CD8-positive, alpha-beta memory T cell (primary cell): ENCODE measurements around the gene MMS22L. TPM values are rescaled to one million over a fixed set of nuclear protein-coding genes. Genes with fewer than 3 reads are reported as not detected.
A peak's percentile ranks its signal among the peaks of the same experiment; 100 is the strongest.

Source experiments
- CTCF ChIA-PET: fragments of 350-600 bp; sonication (Branson Sonifier 250); formaldehyde crosslinking; loops from one replicate; lab custom pipeline; 2021; ENCODE audit warnings: antibody characterized with exemption; lab: Charles Lee
- POLR2A ChIA-PET: fragments of 350-600 bp; sonication (Branson Sonifier 250); formaldehyde crosslinking; loops from one replicate; lab custom pipeline; 2021; ENCODE audit warnings: antibody characterized with exemption; lab: Charles Lee
- DNase-seq, 5 donors: peaks; one replicate each; pipeline versions ENCODE4 v3.0.0 to v3.0.0-alpha.2; 2020 to 2022; ENCODE audit warnings: mixed read lengths in 1 of 5
- H3K27ac ChIP-seq: one replicate; pipeline ENCODE4 v1.7.0; 2013; ENCODE audit warnings: low read depth, mild to moderate bottlenecking, low read length, moderate library complexity
- H3K27me3 ChIP-seq: 2 replicates; pipeline ENCODE4 v1.7.0; 2013; ENCODE audit warnings: low read length, mild to moderate bottlenecking; ENCODE audit not compliant: insufficient read depth, poor library complexity, severe bottlenecking
- H3K36me3 ChIP-seq: 2 replicates; pipeline ENCODE4 v1.7.0; 2013; ENCODE audit warnings: mild to moderate bottlenecking, low read length, moderate library complexity; ENCODE audit not compliant: insufficient read depth
- H3K4me1 ChIP-seq: 2 replicates; pipeline ENCODE4 v1.7.0; 2013; ENCODE audit warnings: mild to moderate bottlenecking, low read length, moderate library complexity; ENCODE audit not compliant: insufficient read depth
- H3K4me3 ChIP-seq: 2 replicates; pipeline ENCODE4 v1.7.0; 2013; ENCODE audit warnings: mild to moderate bottlenecking, low read length
- H3K9me3 ChIP-seq: 2 replicates; pipeline ENCODE4 v1.7.0; 2013; ENCODE audit warnings: mild to moderate bottlenecking, low read length
- H3K27ac Mint-ChIP-seq, 8 donors: one replicate each; pipeline ENCODE4 v1.8.0; 2020 to 2021; ENCODE audit warnings: mixed read lengths in 8 of 8, mild to moderate bottlenecking in 6 of 8, inconsistent platforms in 3 of 8, moderate library complexity in 3 of 8
- H3K27me3 Mint-ChIP-seq, 2 donors: one replicate each; pipeline ENCODE4 v1.8.0; 2020 to 2021; ENCODE audit warnings: mixed read lengths in 2 of 2, mild to moderate bottlenecking in 1 of 2, moderate library complexity in 1 of 2
- H3K36me3 Mint-ChIP-seq, 3 donors: one replicate each; pipeline ENCODE4 v1.8.0; 2020 to 2021; ENCODE audit warnings: mixed read lengths in 3 of 3, inconsistent platforms in 1 of 3, mild to moderate bottlenecking in 1 of 3
- H3K4me1 Mint-ChIP-seq, 3 donors: one replicate each; pipeline ENCODE4 v1.8.0; 2020 to 2021; ENCODE audit warnings: mixed read lengths in 3 of 3, inconsistent platforms in 1 of 3, mild to moderate bottlenecking in 1 of 3
- H3K4me3 Mint-ChIP-seq, 7 donors: one replicate each; pipeline ENCODE4 v1.8.0; 2020 to 2021; ENCODE audit warnings: mixed read lengths in 7 of 7, mild to moderate bottlenecking in 6 of 7, moderate library complexity in 4 of 7, inconsistent platforms in 2 of 7
- H3K9me3 Mint-ChIP-seq, 5 donors: one replicate each; pipeline ENCODE4 v1.8.0; 2020 to 2022; ENCODE audit warnings: mixed read lengths in 5 of 5, mild to moderate bottlenecking in 3 of 5, moderate library complexity in 2 of 5, inconsistent platforms in 1 of 5
- polyA plus RNA-seq: library from polyadenylated mRNA; unstranded; fragments of 300-500 nt; fragmentation: Illumina TruSeq; gene quantifications from one replicate; pipeline ENCODE4 v1.2.3, GENCODE V29; 2021
- total RNA-seq, 2 experiments: library from RNA; stranded (reverse); gene quantifications; one replicate each; pipeline ENCODE4 v1.2.3, GENCODE V29; 2021

The MMS22L gene
- total and polyA plus RNA-seq, 3 experiments from 2014 or later = 2.5 to 32.0 (median 30.9) TPM

- Histone ChIP-seq H3K27me3 (no peaks in the 10 kb centered on the region), H3K9me3 (no peaks in the 10 kb centered on the region), H3K4me1 (peaks cover 19% of the 10 kb centered on the region), H3K4me3 (no peak overlapping the region), H3K36me3 (no peaks in the 10 kb centered on the region), H3K27ac (no peak overlapping the region)
- Mint-ChIP-seq H3K4me1 (peaks cover 21 to 44% (median 39%) of the 10 kb centered on the region in 3 donors), H3K4me3 (peak overlapping the region in 1 of 7 donors; percentile 99), H3K36me3 (peaks cover under 1 to 39% (median 13%) of the 10 kb centered on the region in 3 donors), H3K9me3 (no peaks in the 10 kb centered on the region), H3K27me3 (peaks cover 0 to 5% of the 10 kb centered on the region in 2 donors), H3K27ac (no peak overlapping the region)
- DNase-seq = no peak
- POLR2A ChIA-PET = no interaction called here
- CTCF ChIA-PET = no interaction called here
Measured at GRCh38 chr6:97280766-97281165, 2.2 kb downstream of the MMS22L start.

- Mint-ChIP-seq H3K4me1 (peaks cover 7 to 22% (median 19%) of the 10 kb centered on the region in 3 donors), H3K27ac (no peak overlapping the region), H3K27me3 (no peaks in the 10 kb centered on the region), H3K4me3 (no peak overlapping the region), H3K9me3 (no peaks in the 10 kb centered on the region), H3K36me3 (peaks cover 3 to 61% (median 30%) of the 10 kb centered on the region in 3 donors)
- Histone ChIP-seq H3K36me3 (peaks cover 7% of the 10 kb centered on the region), H3K27me3 (no peaks in the 10 kb centered on the region), H3K9me3 (no peaks in the 10 kb centered on the region), H3K4me3 (no peak overlapping the region), H3K27ac (no peak overlapping the region), H3K4me1 (no peaks in the 10 kb centered on the region)
- POLR2A ChIA-PET = no interaction called here
- CTCF ChIA-PET = no interaction called here
- DNase-seq = no peak
Measured at GRCh38 chr6:97275804-97276203, 7.2 kb downstream of the MMS22L start.

DNA sequence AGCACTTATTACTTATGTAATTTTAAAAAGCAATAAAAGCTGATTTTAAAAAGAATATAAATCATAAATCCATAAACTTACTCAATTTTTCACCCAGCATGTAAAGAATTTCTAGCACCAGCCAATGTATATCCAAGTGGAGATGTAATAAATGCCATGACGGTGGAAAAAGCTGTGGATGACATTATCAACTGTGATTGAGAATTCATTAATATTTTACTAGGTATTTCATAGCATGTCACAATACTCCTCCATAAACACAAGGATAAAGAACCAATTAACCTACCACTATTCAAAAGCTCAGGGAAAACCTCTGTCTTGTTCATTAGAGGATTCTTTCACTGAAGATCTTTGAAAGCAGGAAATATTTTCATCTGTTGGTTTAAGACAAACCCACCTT is 13.2 kb downstream of the MMS22L start:
- Mint-ChIP-seq H3K4me1 (peaks cover 3 to 20% (median 4%) of the 10 kb centered on the region in 3 donors), H3K4me3 (no peak overlapping the region), H3K36me3 (peaks cover 16 to 63% (median 23%) of the 10 kb centered on the region in 3 donors), H3K27ac (no peak overlapping the region), H3K9me3 (peaks cover 0 to 3% (median 0%) of the 10 kb centered on the region in 5 donors), H3K27me3 (no peaks in the 10 kb centered on the region)
- Histone ChIP-seq H3K36me3 (peaks cover 16% of the 10 kb centered on the region), H3K4me3 (no peak overlapping the region), H3K27ac (no peak overlapping the region), H3K9me3 (no peaks in the 10 kb centered on the region), H3K27me3 (no peaks in the 10 kb centered on the region), H3K4me1 (no peaks in the 10 kb centered on the region)
- ChIA-PET POLR2A (no interaction called here), CTCF (no interaction called here)
- no peak for DNase-seq

DNA sequence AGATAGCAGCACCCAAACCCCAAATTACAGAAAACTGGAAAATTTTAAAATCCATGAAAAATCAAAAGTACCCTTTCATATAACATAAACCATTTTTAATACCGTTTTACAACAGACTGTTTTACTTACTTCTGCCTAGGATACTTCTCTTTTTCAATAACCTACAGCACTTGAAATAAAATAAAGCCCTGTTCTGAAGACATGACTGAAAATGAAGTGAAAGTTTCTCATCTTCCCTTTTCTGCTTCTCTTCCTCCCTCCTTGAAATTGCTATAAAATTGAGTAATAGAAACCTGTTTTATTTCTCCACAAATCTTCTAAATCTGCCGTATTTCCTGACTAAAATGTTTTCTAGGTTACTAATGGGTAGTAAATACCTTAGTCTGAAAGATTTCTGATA is 20.3 kb downstream of the MMS22L start:
- DNase-seq = no peak
- H3K4me1 ChIP-seq = no peaks in the 10 kb centered on the region
- H3K27me3 ChIP-seq = no peaks in the 10 kb centered on the region
- Mint-ChIP-seq H3K27ac (no peak overlapping the region), H3K4me1 (no peaks in the 10 kb centered on the region), H3K4me3 (no peak overlapping the region), H3K9me3 (peaks cover 0 to 3% (median 0%) of the 10 kb centered on the region in 5 donors), H3K36me3 (peaks cover 29 to 56% (median 46%) of the 10 kb centered on the region in 3 donors), H3K27me3 (no peaks in the 10 kb centered on the region)
- no peak overlapping the region for H3K4me3 ChIP-seq
- peaks cover 14% of the 10 kb centered on the region for H3K36me3 ChIP-seq
- ChIA-PET CTCF (no interaction called here), POLR2A (no interaction called here)
- H3K27ac ChIP-seq = no peak overlapping the region
- H3K9me3 ChIP-seq = no peaks in the 10 kb centered on the region

DNA sequence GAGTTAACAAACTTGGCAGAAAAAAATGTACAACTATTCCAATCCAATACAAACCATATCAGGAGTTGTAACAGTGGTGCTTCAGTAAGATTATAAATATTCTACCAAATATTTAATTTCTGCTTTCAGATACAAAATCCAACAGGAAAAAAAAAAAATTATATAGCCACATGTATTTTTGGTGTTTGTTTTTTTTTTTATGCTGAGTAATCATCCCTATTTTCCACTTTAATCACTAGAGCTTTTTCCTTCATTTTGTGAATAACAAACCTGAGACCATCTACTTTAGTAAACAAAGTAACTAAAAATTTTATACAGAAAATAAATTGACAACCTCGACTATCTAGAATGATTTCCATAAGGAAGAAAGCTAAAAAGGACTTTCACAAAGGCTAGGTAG is 36.2 kb downstream of the MMS22L start:
- Histone ChIP-seq H3K4me3 (no peak overlapping the region), H3K4me1 (no peaks in the 10 kb centered on the region), H3K27me3 (no peaks in the 10 kb centered on the region), H3K36me3 (no peaks in the 10 kb centered on the region), H3K9me3 (no peaks in the 10 kb centered on the region), H3K27ac (no peak overlapping the region)
- Mint-ChIP-seq H3K9me3 (peaks cover 0 to 13% (median 2%) of the 10 kb centered on the region in 5 donors), H3K27me3 (no peaks in the 10 kb centered on the region), H3K4me3 (no peak overlapping the region), H3K4me1 (no peaks in the 10 kb centered on the region), H3K27ac (no peak overlapping the region), H3K36me3 (peaks cover 19 to 31% (median 28%) of the 10 kb centered on the region in 3 donors)
- CTCF ChIA-PET = no interaction called here
- DNase-seq = no peak
- POLR2A ChIA-PET = no interaction called here

DNA sequence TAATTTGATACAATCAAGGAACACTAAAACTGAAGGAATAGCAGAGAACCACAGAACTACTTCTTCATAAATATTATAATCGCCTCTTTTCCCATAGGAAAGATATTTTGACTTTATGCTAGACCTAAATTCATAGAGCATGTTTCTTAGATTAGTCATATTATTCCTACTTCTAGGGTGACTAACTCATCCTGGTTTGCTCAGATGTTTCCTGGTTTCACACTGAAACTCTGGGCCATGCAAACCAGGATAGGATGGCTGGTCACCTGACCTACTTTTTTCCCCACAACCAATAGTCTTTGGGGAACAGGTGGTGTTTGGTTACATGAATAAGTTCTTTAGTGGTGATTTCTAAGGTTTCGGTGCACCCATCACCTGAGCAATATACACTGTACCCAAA is 42.8 kb downstream of the MMS22L start:
- Mint-ChIP-seq H3K36me3 (peaks cover 19 to 48% (median 24%) of the 10 kb centered on the region in 3 donors), H3K27me3 (no peaks in the 10 kb centered on the region), H3K4me1 (no peaks in the 10 kb centered on the region), H3K27ac (no peak overlapping the region), H3K9me3 (peaks cover 0 to 13% (median 2%) of the 10 kb centered on the region in 5 donors), H3K4me3 (no peak overlapping the region)
- H3K4me3 ChIP-seq = no peak overlapping the region
- ChIA-PET POLR2A (no interaction called here), CTCF (no interaction called here)
- no peak for DNase-seq
- H3K9me3 ChIP-seq = no peaks in the 10 kb centered on the region
- H3K4me1 ChIP-seq = no peaks in the 10 kb centered on the region
- H3K36me3 ChIP-seq = no peaks in the 10 kb centered on the region
- no peak overlapping the region for H3K27ac ChIP-seq
- H3K27me3 ChIP-seq = no peaks in the 10 kb centered on the region

DNA sequence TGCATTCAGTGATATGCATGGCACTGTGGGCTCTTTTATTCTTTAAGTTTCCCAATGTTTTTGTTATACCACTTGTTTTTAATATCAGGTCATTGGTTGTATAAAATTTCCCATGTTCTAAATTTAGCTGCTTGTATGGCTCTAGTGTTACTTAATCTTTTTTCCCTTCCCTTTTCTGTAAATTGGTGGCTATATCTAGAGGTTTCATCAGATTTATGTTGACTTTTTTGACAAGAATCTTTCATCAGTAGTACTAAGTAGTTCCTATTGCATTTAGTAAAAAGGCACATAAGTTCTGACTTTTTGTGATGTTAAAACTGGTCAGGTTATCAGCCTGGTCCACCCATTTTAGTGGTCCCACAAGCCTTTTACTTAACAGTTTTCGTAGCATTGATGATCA is 51.1 kb downstream of the MMS22L start:
- H3K4me1 Mint-ChIP-seq = no peaks in the 10 kb centered on the region
- H3K27me3 Mint-ChIP-seq = no peaks in the 10 kb centered on the region
- H3K27ac ChIP-seq = no peak overlapping the region
- POLR2A ChIA-PET = no interaction called here
- no peak overlapping the region for H3K27ac Mint-ChIP-seq
- no peak overlapping the region for H3K4me3 ChIP-seq
- no peaks in the 10 kb centered on the region for H3K4me1 ChIP-seq
- no peaks in the 10 kb centered on the region for H3K27me3 ChIP-seq
- H3K4me3 Mint-ChIP-seq = no peak overlapping the region
- H3K9me3 Mint-ChIP-seq = no peaks in the 10 kb centered on the region
- no peaks in the 10 kb centered on the region for H3K36me3 ChIP-seq
- CTCF ChIA-PET = no interaction called here
- peaks cover 24 to 27% (median 25%) of the 10 kb centered on the region in 3 donors for H3K36me3 Mint-ChIP-seq
- no peak for DNase-seq
- no peaks in the 10 kb centered on the region for H3K9me3 ChIP-seq

GRCh38 chr6:97222903-97223302 is 60.1 kb downstream of the MMS22L start:
- no peaks in the 10 kb centered on the region for H3K4me1 ChIP-seq
- Mint-ChIP-seq H3K4me1 (peaks cover 0 to 6% (median 0%) of the 10 kb centered on the region in 3 donors), H3K9me3 (no peaks in the 10 kb centered on the region), H3K27me3 (no peaks in the 10 kb centered on the region), H3K27ac (peak overlapping the region in 1 of 8 donors; percentile 80), H3K4me3 (no peak overlapping the region), H3K36me3 (peaks cover 4 to 12% (median 11%) of the 10 kb centered on the region in 3 donors)
- CTCF ChIA-PET = no interaction called here
- no peak for DNase-seq
- H3K27me3 ChIP-seq = no peaks in the 10 kb centered on the region
- POLR2A ChIA-PET = no interaction called here
- H3K36me3 ChIP-seq = no peaks in the 10 kb centered on the region
- no peak overlapping the region for H3K4me3 ChIP-seq
- no peaks in the 10 kb centered on the region for H3K9me3 ChIP-seq
- no peak overlapping the region for H3K27ac ChIP-seq
